GM23338 (cell line): ENCODE measurements around the gene GET3. TPM values are rescaled to one million over a fixed set of nuclear protein-coding genes. Genes with fewer than 3 reads are reported as not detected.
A peak's percentile ranks its signal among the peaks of the same experiment; 100 is the strongest.

Source experiments
- ATAC-seq: fragments of 200-7000 bp; cut with Tn5 transposase; 3 replicates; pipeline ENCODE4 v1.9.1; 2020
- DNase-seq: peaks from one replicate; pipeline ENCODE4 v3.0.0-alpha.2; 2015; ENCODE audit warnings: low spot score
- H2AFZ ChIP-seq: fragments of 200-600 bp; sonication (generic); 2 replicates; pipeline ENCODE4 v1.8.0; 2016; ENCODE audit warnings: antibody characterized with exemption, mild to moderate bottlenecking, moderate library complexity
- H3F3A ChIP-seq: fragments of 200-600 bp; sonication (generic); replicated peaks from 2 replicates; pipeline ENCODE4 v1.8.0; 2017; ENCODE audit warnings: antibody characterized with exemption, mixed run types, low read depth
- H3K27ac ChIP-seq: fragments of 200-600 bp; sonication (generic); 2 replicates; pipeline ENCODE4 v1.6.1; 2016; ENCODE audit warnings: low read depth
- H3K27me3 ChIP-seq: fragments of 200-600 bp; sonication (generic); 2 replicates; pipeline ENCODE4 v1.8.0; 2016; ENCODE audit warnings: mild to moderate bottlenecking, mixed run types, moderate library complexity; ENCODE audit not compliant: insufficient read depth
- H3K36me3 ChIP-seq: fragments of 200-600 bp; sonication (generic); 2 replicates; pipeline ENCODE4 v1.8.0; 2016; ENCODE audit warnings: mild to moderate bottlenecking; ENCODE audit not compliant: insufficient read depth
- H3K4me1 ChIP-seq: fragments of 200-600 bp; sonication (generic); 2 replicates; pipeline ENCODE4 v1.8.0; 2016; ENCODE audit warnings: mild to moderate bottlenecking, moderate library complexity; ENCODE audit not compliant: insufficient read depth
- H3K4me2 ChIP-seq: fragments of 200-600 bp; sonication (generic); 2 replicates; pipeline ENCODE4 v1.7.1; 2017; ENCODE audit warnings: mixed run types
- H3K4me3 ChIP-seq: fragments of 200-600 bp; sonication (generic); 2 replicates; pipeline ENCODE4 v1.6.1; 2016; ENCODE audit warnings: mixed run types
- H3K79me2 ChIP-seq: fragments of 200-600 bp; sonication (generic); replicated peaks from 2 replicates; pipeline ENCODE4 v1.8.0; 2017; ENCODE audit warnings: mild to moderate bottlenecking; ENCODE audit not compliant: insufficient read depth
- H3K9me2 ChIP-seq: fragments of 200-600 bp; sonication (generic); 2 replicates; pipeline ENCODE4 v1.8.0; 2017; ENCODE audit not compliant: insufficient read depth
- H4K20me1 ChIP-seq: fragments of 200-600 bp; sonication (generic); replicated peaks from 2 replicates; pipeline ENCODE4 v1.8.0; 2017; ENCODE audit warnings: mild to moderate bottlenecking; ENCODE audit not compliant: insufficient read depth
- H3K27ac Mint-ChIP-seq: 2 replicates; pipeline ENCODE4 v1.8.0; 2020; ENCODE audit warnings: inconsistent platforms, mild to moderate bottlenecking, moderate library complexity, mixed read lengths
- H3K27me3 Mint-ChIP-seq: 3 replicates; pipeline ENCODE4 v1.8.0; 2022; ENCODE audit warnings: low read depth, mild to moderate bottlenecking, moderate library complexity, mixed read lengths, inconsistent platforms; ENCODE audit not compliant: insufficient read depth, poor library complexity
- H3K36me3 Mint-ChIP-seq: 3 replicates; pipeline ENCODE4 v1.8.0; 2021; ENCODE audit warnings: low read depth, mild to moderate bottlenecking, inconsistent platforms, moderate library complexity, mixed read lengths
- H3K4me1 Mint-ChIP-seq: 3 replicates; pipeline ENCODE4 v1.8.0; 2020; ENCODE audit warnings: mild to moderate bottlenecking, inconsistent platforms, mixed read lengths
- H3K4me3 Mint-ChIP-seq: 3 replicates; pipeline ENCODE4 v1.8.0; 2021; ENCODE audit warnings: moderate library complexity, mild to moderate bottlenecking, inconsistent platforms, mixed read lengths
- H3K9me3 Mint-ChIP-seq: 3 replicates; pipeline ENCODE4 v1.8.0; 2020; ENCODE audit warnings: moderate library complexity, mild to moderate bottlenecking, inconsistent platforms, mixed read lengths
- CREB1 ChIP-seq: fragments of 250-450 bp; sonication (Bioruptor Pico); IDR thresholded peaks from 2 replicates; pipeline ENCODE4 v1.5.0; 2020; ENCODE audit warnings: low read depth, mild to moderate bottlenecking, moderate library complexity
- CTCF ChIP-seq, 2 experiments: fragments of 200-600 bp in 1 of 2; sonication (generic) in 1 of 2; conservative IDR thresholded peaks; 2 replicates each; pipeline versions ENCODE4 v1.5.1 to v1.6.1; 2016 to 2017; ENCODE audit warnings: antibody characterized with exemption in 2 of 2, low read depth in 2 of 2, mild to moderate bottlenecking in 2 of 2, moderate library complexity in 1 of 2
- EZH2 ChIP-seq: fragments of 200-600 bp; sonication (generic); IDR thresholded peaks from one replicate; pipeline ENCODE4 v1.8.0; 2017; ENCODE audit warnings: antibody characterized with exemption, mild to moderate bottlenecking, low read depth; ENCODE audit not compliant: unreplicated experiment
- EZH2phosphoT487 ChIP-seq: fragments of 200-600 bp; sonication (generic); IDR thresholded peaks from one replicate; pipeline ENCODE4 v1.8.1; 2018; ENCODE audit warnings: antibody characterized with exemption; ENCODE audit not compliant: unreplicated experiment
- JUNB ChIP-seq: IDR thresholded peaks from one replicate; pipeline ENCODE4 v1.6.1; 2016; ENCODE audit warnings: antibody characterized with exemption; ENCODE audit not compliant: unreplicated experiment
- NANOG ChIP-seq: IDR thresholded peaks from 2 replicates; pipeline ENCODE4 v1.6.1; 2016; ENCODE audit warnings: antibody characterized with exemption, borderline replicate concordance
- POLR2AphosphoS5 ChIP-seq: IDR thresholded peaks from 2 replicates; pipeline ENCODE4 v1.6.1; 2016; ENCODE audit warnings: antibody characterized with exemption, low read depth
- STAT1 ChIP-seq: IDR thresholded peaks from one replicate; pipeline ENCODE4 v1.6.1; 2016; ENCODE audit warnings: antibody characterized with exemption; ENCODE audit not compliant: unreplicated experiment
- ZNF114 ChIP-seq: fragments of 250-450 bp; sonication (Bioruptor Pico); IDR thresholded peaks from 2 replicates; pipeline ENCODE4 v1.5.0; 2020; ENCODE audit warnings: mild to moderate bottlenecking, moderate library complexity
- ZNF331 ChIP-seq: fragments of 250-450 bp; sonication (Bioruptor Pico); IDR thresholded peaks from 2 replicates; pipeline ENCODE4 v1.5.0; 2020; ENCODE audit warnings: low read depth, mild to moderate bottlenecking, moderate library complexity
- ZNF462 ChIP-seq: fragments of 250-450 bp; sonication (Bioruptor Pico); IDR thresholded peaks from 2 replicates; pipeline ENCODE4 v1.5.0; 2020; ENCODE audit warnings: mild to moderate bottlenecking, moderate library complexity
- polyA plus RNA-seq: library from polyadenylated mRNA; unstranded; fragments of >200 nt; fragmentation: Nextera tagmentation; extraction: Ambion mirVana; gene quantifications from 2 replicates; pipeline ENCODE4 v1.2.1, GENCODE V29; 2016
- total RNA-seq: library from RNA; depleted of rRNA; stranded (reverse); fragments of >200 nt; shearing (Covaris generic); gene quantifications from 2 replicates; pipeline ENCODE4 v1.2.3, GENCODE V29; 2014
- TF ChIP-seq, protein P1 (sequence below): IDR thresholded peaks from 2 replicates; pipeline ENCODE4 v1.6.1; 2016; ENCODE audit warnings: antibody characterized with exemption
- TF ChIP-seq, protein P2 (sequence below): IDR thresholded peaks from one replicate; pipeline ENCODE4 v1.6.1; 2018; ENCODE audit warnings: antibody characterized with exemption; ENCODE audit not compliant: unreplicated experiment

Gene GET3
- total and polyA plus RNA-seq, 2 experiments from 2014 or later, result 90.4 to 109 TPM

DNA sequence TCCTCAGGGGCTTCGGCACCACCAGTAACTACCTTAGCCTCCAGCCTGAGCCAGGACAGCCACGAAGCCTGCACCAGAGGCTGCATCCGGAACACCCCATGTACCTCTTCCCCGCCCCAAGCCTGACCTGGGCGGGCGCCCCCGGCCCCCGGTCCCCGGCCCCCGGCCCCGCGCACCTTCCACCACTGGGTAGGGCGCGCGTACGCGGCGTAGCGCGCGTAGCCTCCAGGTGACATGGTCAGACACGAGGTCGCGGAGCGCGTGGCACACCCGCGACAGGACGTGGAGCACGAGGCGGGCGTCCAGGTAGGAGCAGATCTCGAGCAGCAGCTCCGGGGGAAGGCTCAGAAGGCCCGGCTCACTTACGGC lies 41.3 kb upstream of the GET3 start:
- no peak for TF ChIP-seq EZH2
- no peak for TF ChIP-seq EZH2phosphoT487
- no peak for TF ChIP-seq STAT1
- TF ChIP-seq ZNF462 (CRISPR knock-in tag), result no peak
- TF ChIP-seq POLR2AphosphoS5, result no peak
- TF ChIP-seq, protein P1, sequence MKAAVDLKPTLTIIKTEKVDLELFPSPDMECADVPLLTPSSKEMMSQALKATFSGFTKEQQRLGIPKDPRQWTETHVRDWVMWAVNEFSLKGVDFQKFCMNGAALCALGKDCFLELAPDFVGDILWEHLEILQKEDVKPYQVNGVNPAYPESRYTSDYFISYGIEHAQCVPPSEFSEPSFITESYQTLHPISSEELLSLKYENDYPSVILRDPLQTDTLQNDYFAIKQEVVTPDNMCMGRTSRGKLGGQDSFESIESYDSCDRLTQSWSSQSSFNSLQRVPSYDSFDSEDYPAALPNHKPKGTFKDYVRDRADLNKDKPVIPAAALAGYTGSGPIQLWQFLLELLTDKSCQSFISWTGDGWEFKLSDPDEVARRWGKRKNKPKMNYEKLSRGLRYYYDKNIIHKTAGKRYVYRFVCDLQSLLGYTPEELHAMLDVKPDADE, result no peak
- TF ChIP-seq CTCF (conservative IDR thresholded peaks at IDR 0.05; ENCODE audit: low read depth in 2 of 2), result no peak
- no peak for TF ChIP-seq CREB1
- TF ChIP-seq ZNF114, result no peak
- TF ChIP-seq ZNF331 (CRISPR knock-in tag), result no peak
- TF ChIP-seq, protein P2, sequence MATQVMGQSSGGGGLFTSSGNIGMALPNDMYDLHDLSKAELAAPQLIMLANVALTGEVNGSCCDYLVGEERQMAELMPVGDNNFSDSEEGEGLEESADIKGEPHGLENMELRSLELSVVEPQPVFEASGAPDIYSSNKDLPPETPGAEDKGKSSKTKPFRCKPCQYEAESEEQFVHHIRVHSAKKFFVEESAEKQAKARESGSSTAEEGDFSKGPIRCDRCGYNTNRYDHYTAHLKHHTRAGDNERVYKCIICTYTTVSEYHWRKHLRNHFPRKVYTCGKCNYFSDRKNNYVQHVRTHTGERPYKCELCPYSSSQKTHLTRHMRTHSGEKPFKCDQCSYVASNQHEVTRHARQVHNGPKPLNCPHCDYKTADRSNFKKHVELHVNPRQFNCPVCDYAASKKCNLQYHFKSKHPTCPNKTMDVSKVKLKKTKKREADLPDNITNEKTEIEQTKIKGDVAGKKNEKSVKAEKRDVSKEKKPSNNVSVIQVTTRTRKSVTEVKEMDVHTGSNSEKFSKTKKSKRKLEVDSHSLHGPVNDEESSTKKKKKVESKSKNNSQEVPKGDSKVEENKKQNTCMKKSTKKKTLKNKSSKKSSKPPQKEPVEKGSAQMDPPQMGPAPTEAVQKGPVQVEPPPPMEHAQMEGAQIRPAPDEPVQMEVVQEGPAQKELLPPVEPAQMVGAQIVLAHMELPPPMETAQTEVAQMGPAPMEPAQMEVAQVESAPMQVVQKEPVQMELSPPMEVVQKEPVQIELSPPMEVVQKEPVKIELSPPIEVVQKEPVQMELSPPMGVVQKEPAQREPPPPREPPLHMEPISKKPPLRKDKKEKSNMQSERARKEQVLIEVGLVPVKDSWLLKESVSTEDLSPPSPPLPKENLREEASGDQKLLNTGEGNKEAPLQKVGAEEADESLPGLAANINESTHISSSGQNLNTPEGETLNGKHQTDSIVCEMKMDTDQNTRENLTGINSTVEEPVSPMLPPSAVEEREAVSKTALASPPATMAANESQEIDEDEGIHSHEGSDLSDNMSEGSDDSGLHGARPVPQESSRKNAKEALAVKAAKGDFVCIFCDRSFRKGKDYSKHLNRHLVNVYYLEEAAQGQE, result no peak
- TF ChIP-seq NANOG, result no peak
- no peak for TF ChIP-seq JUNB
- DNase-seq, result no peak
- 0 out of 2 replicates have a peak, but pooled peaks cover 4% of the 10 kb centered on the region for H4K20me1 ChIP-seq
- peak; percentile 53 for ATAC-seq
- H3K36me3 Mint-ChIP-seq, result peaks cover 22% of the 10 kb centered on the region
- no peaks in the 10 kb centered on the region for H3K27me3 ChIP-seq
- peaks cover 10% of the 10 kb centered on the region; the same call in 1 of the 2 replicates for H3K36me3 ChIP-seq
- peaks cover 5% of the 10 kb centered on the region for H3K4me1 Mint-ChIP-seq
- peak overlapping the region; percentile 90 for H3K4me3 ChIP-seq
- peaks cover 21% of the 10 kb centered on the region for H3K27me3 Mint-ChIP-seq
- H2AFZ ChIP-seq, result 0 out of 2 replicates have a peak overlapping the region, but pooled peaks have one; percentile 67
- H3K4me1 ChIP-seq, result 0 out of 2 replicates have a peak, but pooled peaks cover 4% of the 10 kb centered on the region
- H3K4me2 ChIP-seq, result peak overlapping the region; percentile 78
- peak overlapping the region; percentile 90 for H3K4me3 Mint-ChIP-seq
- no peaks in the 10 kb centered on the region for H3K9me2 ChIP-seq
- peaks cover 34% of the 10 kb centered on the region for H3F3A ChIP-seq
- H3K27ac ChIP-seq, result no peak overlapping the region
- no peaks in the 10 kb centered on the region for H3K79me2 ChIP-seq
- no peak overlapping the region for H3K27ac Mint-ChIP-seq
- no peaks in the 10 kb centered on the region; the same call in 2 of the 3 replicates for H3K9me3 Mint-ChIP-seq
